Esophagus mucosa (tissue), 1 donor: ENCODE results near the gene C14orf119. TPM values are rescaled to one million over a fixed set of nuclear protein-coding genes. Genes with fewer than 3 reads are reported as not detected.

Experiments used
- ATAC-seq: fragments of 200-7000 bp; cut with Tn5 transposase; one replicate; pipeline ENCODE4 v1.9.1; 2020
- total RNA-seq: library from RNA; stranded (reverse); gene quantifications from one replicate; pipeline ENCODE4 v1.2.4, GENCODE V29; 2023
- donor health status: DM: yes; HTN: yes; CAD: no.

C14orf119 gene
- total RNA-seq, 1 donor from 2014 or later, result 34.7 TPM

GRCh38 chr14:23062002-23062401 is 33.3 kb upstream of the C14orf119 start:
- peak; percentile 47 for ATAC-seq

- no peak for ATAC-seq
Observed at GRCh38 chr14:23063601-23064000, 31.7 kb upstream of the C14orf119 start.

- ATAC-seq, result no peak
Observed at GRCh38 chr14:23066368-23066767, 28.9 kb upstream of the C14orf119 start.

- no peak for ATAC-seq
Observed at GRCh38 chr14:23066855-23067744, 28.2 kb upstream of the C14orf119 start.

- no peak for ATAC-seq
Observed at GRCh38 chr14:23067847-23068788, 27.2 kb upstream of the C14orf119 start.

GRCh38 chr14:23068789-23069412 is 26.4 kb upstream of the C14orf119 start:
- peak; percentile 73 for ATAC-seq

- no peak for ATAC-seq
Observed at GRCh38 chr14:23069413-23069806, 25.9 kb upstream of the C14orf119 start.

- no peak for ATAC-seq
Observed at GRCh38 chr14:23070262-23071129, 24.8 kb upstream of the C14orf119 start.

GRCh38 chr14:23071244-23071920 is 23.9 kb upstream of the C14orf119 start:
- ATAC-seq, result peak; percentile 82

GRCh38 chr14:23071921-23072539 is 23.3 kb upstream of the C14orf119 start:
- ATAC-seq, result peak; percentile 76

- ATAC-seq, result no peak
Observed at GRCh38 chr14:23074906-23075305, 20.4 kb upstream of the C14orf119 start.

- ATAC-seq, result no peak
Observed at GRCh38 chr14:23076785-23077408, 18.4 kb upstream of the C14orf119 start.

GRCh38 chr14:23077962-23078361 is 17.3 kb upstream of the C14orf119 start:
- ATAC-seq, result no peak

GRCh38 chr14:23078692-23079116 is 16.6 kb upstream of the C14orf119 start:
- ATAC-seq, result peak; percentile 97

GRCh38 chr14:23079716-23080115 is 15.6 kb upstream of the C14orf119 start:
- no peak for ATAC-seq

- ATAC-seq, result no peak
Observed at GRCh38 chr14:23080474-23080873, 14.8 kb upstream of the C14orf119 start.

- no peak for ATAC-seq
Observed at GRCh38 chr14:23085458-23085857, 9.8 kb upstream of the C14orf119 start.

GRCh38 chr14:23086565-23086964 is 8.7 kb upstream of the C14orf119 start:
- ATAC-seq, result no peak

GRCh38 chr14:23089498-23090253 is 5.6 kb upstream of the C14orf119 start:
- no peak for ATAC-seq
